ENCODE data around the gene HIPK2.

The HIPK2 gene

DNA sequence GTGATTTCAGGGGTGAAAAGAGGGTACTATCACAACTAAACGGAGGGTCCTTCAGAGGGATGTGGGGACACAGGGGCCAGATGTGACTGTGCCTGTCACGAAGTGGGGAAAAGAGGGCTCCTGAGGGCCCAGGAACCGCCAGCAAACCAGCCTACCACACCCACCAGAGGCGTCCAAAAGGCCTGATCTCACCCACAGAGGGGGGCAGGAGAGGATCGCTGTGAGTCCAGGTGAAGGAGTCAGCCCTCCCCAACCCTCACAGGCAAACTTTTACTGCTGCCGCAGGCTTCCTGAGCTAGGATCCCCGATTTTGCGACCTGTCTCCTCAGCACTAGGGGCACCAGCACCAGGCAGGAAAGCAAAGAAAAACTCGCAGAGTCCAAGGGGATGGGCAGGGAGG lies 64.7 kb downstream of the HIPK2 start:
- no peak for DNase-seq

DNA sequence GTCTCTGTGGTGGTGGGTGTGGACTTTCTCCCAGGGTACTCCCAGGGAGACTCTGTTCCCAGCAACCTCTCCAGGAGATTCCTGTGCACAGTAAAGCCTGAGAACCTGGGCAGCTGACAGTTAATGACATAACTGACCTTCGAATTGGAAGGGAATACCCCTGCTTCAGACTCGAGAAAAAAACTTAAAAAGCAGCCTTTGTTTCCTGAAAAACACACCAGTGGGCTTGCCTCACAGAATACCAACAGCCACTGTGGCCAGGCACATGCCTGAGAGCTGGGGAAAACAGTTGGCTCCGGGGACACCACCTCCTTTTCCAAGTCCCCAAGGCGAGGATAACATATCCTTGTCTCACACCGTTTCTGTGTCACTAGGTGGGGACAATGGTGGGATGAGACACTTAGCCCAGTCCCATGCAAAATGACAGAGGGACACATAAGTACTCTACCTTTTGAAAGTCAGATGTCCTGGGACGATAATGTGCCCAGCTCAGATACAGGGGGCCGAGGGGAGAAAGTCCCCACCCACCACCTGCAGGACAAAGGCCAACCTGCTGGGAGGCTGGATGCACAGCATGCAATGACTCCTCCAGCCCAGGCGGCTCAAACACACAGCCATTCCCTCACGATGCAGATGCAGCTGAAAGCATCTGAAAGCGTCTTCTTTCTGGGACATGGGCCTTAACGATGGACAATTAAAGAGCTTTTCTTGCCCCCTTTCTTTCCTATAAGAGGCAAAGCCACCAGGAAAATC lies 65.6 kb downstream of the HIPK2 start:
- no peak for DNase-seq

DNA sequence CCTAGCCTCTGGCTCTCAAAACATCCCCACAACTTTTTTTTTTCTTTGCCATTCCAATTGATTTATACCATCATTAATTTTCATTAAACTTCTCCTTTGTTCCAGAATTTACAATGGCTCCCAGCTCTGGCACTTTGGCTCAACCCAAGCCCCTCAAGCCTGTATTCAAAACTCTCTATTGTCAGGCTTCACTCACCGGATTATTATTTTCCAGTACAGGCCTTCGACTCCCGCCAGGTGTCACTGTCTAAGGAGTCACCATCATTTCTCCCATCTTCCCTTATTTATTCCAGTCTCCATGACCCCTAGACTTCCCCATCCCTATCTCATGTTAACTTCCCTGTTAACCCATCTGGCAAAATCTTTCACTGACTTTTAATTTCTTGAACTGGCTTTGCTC lies 67.8 kb downstream of the HIPK2 start:
- DNase-seq = no peak

DNA sequence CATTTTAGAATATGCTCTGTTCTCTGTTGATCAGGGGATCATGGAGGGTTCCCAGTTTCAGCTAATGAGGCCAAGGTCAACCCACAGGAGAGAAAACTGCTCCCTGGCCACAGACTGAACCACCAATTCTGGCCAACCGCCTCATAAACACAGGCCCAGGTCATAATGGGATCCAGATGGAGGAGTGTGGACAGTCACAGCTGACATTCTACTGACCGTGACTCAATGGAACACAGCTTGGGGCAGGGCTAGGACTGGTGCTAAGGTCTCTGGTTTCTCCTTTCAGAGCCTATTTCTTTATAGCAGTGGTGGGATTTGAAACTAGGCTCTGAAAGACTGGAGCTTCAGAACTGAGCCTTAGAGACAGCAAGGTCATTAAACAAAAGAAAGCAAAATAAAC lies 68.3 kb downstream of the HIPK2 start:
- no peak for DNase-seq

DNA sequence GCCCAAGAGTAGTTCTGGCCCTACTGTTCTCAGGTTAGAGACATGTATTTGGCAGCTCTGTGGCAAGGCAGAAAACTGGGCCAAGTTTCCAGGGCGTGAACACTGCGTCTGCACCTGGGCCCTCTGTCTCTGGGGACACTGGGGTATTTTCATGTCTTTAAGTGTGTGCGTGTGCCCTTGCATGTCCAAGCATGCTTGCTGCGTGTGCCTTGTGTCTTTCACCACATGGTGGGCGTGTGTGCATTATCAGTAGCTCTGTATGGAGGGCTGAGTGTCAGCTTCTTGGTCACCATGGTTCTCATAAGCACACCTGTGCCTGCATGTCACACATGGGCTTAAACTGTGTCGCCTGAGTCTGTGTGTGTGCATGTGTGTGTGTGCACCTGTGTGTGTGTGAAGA lies 69.3 kb downstream of the HIPK2 start:
- no peak for DNase-seq

DNA sequence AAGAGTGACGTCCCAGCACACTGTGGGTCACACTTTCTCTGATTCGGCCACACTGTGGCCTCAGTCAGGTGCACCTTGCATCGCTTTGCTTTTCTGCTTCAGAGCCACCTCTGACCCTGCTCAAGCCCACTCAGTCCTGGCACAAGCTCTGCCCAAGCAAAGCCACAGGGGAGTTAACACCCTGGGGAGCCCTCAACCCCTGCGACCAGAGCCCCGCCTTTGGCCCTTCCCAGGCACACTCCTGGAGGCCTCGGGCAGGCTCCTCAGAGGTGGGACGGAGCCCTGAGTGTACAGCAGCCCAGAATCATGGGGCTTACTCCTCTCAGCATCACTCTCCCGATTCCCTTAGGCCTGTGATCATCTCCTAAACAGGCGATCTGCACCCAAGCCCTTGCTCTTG lies 71.0 kb downstream of the HIPK2 start:
- DNase-seq = no peak

DNA sequence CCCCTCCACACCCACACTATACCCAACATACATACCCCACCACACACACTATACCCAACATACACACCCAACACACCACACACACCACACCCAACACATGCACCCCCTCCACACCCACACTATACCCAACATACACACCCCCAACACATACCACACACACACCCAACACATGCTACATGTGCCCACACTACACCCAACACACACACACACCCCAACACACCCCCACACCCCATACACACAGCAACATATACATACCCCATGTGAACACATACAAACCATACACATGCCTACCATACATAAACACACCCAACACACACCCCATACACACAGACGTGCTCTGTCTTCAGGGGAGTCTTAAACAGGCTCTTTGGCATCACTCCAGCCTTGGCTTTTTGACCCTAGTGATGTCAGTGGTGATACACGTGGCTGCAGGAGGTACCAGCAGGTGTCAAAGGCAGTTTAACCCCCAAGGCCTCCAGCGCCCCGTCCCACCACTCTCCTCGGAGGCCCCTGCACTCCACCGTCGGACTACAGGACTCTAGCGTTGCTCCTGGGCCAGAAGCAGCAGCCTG lies 73.4 kb downstream of the HIPK2 start:
- no peak for DNase-seq

DNA sequence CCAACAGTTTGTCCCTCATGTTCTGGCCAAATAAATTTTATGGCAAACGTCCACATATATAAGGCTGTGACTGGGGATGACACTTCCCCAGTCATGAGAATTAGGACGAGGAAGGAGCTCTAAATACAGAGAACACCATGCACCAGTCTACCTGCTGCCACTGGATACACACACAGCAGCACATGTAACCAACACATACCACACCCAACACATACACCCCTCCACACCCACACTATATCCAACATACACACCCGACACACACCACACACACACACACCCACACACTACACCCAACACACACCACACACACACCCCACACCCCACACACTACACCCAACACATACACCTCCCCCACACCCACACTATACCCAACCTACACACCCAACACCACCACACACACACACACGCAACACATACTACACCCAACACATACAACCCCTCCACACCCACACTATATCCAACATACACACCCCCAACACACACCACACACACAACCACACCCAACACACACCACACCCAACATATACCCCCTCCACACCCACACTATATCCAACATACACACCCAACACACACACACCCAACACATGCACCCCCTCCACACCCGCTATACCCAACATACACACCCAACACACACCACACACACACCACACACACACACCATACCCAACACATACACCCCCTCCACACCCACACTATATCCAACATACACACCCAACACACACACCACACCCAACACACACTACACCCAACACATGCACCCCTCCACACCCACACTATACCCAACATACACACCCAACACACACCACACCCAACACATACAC lies 74.1 kb downstream of the HIPK2 start:
- no peak for DNase-seq

DNA sequence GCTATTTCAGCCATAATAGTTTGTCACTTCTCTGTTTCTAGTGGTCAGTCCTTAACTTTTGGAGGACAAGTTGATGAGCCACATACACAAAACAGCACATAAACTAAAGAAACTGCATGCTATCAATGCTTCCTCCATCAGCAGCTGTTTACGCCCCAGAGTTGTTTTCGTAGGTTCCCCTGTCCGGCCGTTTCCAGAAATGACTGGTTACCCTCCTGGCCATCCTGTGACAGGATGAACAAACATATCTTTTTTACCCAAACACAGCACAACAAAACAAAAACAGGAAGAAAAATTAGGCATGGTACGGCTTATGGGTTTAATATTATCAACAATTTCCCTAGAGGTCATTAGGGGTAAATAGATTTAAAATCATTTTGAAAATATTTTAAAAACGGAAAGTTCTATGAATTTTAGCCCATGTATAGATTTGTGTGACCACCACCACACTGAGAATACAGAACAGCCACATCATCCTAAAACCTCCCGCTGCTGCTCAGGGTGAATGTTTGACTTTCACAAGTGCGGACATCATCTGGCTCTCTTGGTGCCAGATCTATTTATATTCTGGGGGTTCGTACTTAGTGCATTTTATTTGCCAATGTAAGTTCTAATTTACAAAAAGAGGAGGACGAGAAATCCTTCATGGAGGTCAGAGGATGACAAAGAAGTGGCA lies 74.8 kb downstream of the HIPK2 start:
- DNase-seq = no peak

DNA sequence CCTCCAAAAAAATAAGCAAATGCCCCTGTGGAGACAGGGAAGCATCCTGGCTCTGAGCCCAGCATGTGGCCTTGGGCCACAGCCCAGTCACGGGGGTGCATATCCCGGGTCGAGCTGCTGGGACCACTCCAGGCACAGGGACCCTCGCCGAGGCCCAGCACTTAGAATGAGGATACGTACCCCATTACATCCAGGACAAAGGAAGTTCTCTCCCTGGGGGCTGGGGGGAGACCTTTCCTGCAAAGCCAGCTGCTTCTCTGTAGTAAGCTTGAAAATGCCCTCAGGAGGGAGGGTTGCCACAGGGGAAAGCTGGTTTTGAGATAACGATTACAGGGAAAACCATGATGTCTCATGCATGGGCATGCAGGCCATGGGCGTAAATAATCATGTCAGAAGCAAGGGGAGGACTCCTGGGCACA lies 75.5 kb downstream of the HIPK2 start:
- no peak for DNase-seq

DNA sequence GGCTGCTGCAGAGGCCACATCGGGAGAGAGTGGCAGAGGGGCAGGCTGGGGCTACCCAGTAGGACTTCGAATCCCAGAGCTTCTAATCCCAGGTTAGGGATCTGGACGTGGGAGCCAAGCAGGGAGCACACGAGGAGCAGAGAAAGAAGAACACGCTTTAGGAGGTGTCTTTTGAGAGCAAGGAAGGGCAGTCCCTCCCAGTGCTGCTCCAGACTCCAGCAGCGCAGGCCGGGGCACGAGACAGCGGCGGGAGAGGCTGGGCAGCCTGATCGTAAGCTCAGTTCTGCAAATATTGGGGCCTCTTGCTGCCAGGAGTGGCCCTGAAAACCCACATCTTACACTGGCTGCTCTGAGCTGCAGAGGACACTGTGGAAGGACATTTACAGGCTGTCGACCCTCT lies 75.9 kb downstream of the HIPK2 start:
- no peak for DNase-seq

DNA sequence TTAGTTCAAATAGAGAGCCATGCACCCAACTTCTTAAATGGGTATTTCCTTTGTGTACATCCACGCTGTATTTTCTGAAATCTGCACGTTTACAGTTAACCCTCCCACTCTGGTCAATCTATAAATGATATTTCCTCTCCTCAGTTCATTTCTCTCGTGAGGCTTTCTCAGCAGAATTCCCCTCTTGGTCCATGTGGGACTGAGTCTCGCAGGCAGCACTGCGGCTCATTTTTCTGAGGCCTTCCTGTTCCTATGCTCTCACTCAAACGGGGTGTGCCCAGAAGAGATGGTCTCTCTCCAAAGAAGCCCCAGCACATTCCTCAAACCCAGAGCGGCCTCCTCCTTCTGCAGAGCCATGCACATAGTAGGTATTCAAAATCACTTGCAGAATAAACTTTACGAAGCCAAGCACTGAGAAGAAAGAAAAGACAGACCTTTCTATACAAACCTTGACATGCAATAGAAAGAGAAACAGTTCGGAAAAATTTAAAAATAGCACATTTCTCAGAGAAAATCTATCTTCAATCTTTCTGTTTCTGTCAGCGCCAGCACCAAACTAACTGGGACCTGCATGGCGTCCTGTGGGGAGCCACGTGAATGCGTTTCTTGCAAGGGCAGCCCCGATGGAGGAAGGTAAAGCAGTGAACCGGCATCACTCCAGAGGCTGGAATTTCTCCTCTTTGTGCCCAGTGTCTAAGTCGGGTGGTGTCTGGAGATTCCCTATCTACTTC lies 77.1 kb downstream of the HIPK2 start:
- DNase-seq = no peak

DNA sequence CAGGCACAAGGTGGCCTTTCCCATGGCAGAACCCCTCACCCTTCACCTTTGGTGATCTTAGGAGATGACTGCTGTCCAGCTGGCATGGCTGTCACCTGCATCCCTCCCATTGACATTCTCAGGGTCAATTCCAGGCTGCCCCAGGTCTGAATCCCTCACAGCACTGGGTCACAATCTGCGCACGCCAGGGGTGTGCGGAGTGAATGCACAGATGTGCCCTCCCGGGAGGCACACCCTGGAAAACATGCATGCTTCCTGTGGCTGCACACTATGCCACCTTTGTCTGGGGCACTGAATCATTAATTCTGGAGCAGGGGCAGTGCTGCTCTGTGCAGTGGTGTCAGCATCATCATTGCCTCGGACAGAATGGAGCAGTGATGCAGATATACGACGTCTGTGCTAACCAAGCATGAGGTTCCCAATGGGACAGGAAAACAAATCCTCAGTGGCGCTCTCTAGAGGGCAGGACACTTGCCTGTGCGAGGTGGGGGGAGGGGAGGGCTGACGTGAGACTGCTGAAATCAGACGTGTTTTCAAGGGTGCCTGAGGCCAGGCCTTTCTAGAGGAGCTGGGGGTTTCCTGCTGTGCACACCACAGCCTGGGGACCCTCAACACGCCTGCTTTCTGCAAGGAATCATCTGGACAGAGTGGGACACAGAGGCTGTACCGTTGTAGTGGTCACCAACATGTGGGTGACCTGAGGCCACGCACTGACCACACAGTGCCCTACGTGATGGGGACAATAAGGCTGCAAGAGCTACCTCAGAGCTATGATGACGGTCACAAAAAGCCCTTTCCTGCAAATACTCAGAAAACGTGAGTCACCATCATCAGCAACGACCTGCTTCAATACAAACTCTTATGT lies 77.9 kb downstream of the HIPK2 start:
- DNase-seq = peak in 1 of 5 donors; percentile 62

DNA sequence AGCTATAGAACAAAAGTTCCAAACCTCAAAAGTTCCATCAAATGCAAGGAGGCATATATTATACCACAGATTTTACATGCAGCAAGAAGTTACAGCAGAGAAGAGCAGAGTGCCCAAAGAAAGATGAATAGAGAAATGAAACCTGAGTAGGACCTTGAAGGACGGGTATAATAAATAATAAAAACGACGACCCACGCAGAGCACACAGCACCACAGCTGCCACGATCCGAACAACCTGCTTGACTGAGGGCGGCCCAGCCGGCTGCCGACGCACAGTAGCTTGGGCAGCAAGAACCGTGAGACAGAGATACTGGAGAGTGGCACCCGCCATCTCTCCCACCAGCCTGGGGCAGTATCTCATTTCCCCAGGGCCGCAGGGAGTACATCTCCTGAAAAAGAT lies 79.0 kb downstream of the HIPK2 start:
- no peak for DNase-seq

DNA sequence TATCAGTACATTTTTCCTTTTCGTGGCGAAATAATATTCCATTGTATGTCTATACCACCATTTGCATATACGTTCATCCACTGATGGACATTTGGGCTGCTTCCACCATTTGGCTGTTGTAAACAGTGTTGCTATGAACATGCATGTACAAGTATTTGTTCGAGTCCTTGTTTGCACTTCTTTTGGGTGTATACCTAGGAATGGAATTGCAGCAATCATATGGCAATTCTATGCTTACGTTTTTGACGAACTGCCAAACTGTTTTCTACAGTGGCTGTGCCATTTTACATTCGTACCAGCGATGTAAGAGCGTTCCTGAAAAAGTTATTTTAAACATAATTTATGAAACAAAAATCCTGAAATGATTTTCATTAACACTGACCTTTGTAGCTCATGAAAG lies 79.5 kb downstream of the HIPK2 start:
- no peak for DNase-seq

DNA sequence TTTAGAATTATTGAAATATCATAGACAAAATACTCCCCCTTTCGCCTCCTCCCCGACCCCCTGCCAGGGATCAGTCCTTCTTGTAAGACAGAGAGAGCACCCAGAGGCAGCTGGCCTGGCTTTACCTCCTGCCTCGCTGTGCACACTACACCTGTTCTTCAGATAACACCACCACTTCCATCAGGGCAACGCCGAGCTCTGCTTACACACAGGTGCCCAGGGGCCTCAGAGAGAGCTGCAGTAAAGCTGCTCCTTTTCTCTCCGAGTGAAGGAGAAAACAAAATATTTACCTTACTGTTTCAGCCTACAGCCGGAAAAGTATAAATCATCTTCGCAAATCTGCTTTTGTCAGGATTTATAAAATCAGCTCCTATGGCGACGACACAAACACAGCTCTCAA lies 80.7 kb downstream of the HIPK2 start:
- no peak for DNase-seq

DNA sequence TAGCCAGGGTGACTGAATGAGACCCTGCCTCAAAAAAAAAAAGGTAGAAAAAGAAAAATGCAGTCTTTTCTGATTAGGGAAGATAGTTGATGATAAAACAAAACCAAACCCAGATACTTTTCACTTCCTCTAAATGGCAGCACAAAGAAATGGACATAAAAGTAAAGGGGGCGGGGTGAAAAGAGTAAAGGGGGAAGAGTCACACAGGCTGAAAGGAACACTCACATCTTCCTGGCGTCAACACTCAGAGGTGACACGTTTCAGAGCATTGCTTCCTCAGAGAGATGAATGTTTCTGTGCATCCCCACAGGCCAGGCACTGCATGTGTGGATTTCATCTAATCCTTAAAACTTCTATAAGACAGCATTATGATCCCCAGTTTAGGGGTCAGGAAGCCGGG lies 81.2 kb downstream of the HIPK2 start:
- no peak for DNase-seq

DNA sequence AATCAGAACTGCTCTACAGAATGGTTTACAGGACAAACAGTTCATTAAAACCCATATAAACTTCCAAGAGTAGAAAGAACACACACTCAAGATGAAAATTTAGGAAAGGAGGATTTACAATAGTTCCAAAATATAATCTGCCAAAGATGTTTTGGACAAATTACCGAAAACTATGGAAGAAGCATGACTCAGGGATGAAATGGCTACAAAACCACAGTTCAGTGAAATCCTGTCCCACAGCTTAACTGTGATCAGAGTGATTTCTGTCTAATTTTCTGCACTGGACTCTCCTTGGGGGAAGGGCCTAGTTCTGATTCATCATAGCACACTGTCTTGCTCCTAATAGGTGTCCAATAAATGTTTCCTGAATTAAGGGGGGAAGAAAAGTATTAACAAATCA lies 82.2 kb downstream of the HIPK2 start:
- no peak for DNase-seq

DNA sequence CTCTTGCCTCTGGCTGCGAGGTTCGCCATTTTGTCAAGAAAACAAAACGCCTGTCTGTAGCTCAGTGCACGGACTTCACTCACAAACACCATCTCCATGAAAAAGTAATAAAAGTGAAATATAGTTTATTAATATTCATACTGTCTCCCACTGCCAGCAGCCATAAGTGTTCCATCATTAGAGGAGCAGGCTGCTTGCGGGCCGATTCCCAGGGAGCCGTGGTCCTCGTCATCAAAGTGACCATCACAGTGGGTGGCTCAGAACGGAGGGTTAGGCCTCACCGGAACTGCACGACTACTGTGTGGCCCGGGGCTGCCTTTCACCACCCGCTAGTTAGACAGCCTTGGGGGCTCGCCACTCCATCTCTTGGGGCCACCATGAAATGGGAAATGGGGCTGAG lies 82.7 kb downstream of the HIPK2 start:
- no peak for DNase-seq

DNA sequence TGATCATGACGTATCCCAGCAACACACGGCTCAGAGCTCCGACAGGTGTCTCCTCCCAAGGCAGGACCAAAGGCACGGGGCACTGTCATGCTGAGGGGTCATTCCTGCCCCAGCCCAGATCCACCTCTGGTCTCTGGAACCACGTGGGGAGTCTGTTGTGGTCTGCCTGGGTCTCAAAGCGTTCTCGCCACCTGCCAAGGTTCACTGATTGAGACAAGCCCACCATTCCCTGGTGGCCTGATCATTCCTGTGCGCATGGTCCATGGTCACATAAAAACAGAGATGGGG lies 83.5 kb downstream of the HIPK2 start:
- DNase-seq = no peak

DNA sequence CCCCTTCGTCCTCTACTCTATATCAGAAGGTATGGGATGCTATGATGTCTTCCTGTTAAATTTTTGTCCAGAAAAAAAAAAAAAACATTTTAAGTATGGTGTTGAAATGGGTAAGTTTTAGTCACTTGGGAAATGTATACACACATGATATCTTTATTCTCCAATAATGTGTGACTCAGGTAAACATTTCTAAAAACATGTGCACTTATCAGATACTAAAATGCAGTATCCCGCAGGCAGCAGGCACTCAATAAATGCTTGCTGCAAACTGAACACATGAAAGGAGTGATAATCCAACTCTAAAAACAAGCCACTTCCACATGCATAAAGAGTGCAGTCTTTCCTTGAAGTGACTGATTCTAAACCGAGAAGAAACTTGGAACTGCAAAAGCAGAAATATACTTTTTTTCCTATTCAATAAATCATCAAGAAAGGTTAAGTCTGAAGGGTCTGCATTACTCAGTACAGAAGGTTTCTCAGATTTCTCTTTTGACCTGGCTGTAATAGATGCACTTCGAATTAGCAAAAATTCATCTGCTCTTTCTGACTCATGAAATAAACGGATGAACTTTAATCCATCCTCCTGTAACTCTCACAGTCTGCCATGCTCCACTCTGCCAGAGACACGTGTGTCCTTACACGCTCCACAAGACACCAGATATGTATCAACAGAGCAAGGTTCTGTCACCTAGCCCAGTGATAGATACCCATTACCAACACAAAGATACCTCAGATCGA lies 84.0 kb downstream of the HIPK2 start:
- DNase-seq = no peak

All from T-helper 1 cell (primary cell).